ENCODE data around the gene RNF115. TPM values are rescaled to one million over a fixed set of nuclear protein-coding genes. Genes with fewer than 3 reads are reported as not detected.
"Not testable (repeated sequence)": the region's sequence is repeated elsewhere in the genome, so short reads cannot be mapped to it uniquely, and the experiment has no call there.

Gene RNF115
- polyA plus RNA-seq, 1 donor: 18.0 TPM

GRCh38 chr1:145827966-145828365 is 4.1 kb upstream of the RNF115 start:
- no peak for DNase-seq (ENCODE audit: low read depth)

DNA sequence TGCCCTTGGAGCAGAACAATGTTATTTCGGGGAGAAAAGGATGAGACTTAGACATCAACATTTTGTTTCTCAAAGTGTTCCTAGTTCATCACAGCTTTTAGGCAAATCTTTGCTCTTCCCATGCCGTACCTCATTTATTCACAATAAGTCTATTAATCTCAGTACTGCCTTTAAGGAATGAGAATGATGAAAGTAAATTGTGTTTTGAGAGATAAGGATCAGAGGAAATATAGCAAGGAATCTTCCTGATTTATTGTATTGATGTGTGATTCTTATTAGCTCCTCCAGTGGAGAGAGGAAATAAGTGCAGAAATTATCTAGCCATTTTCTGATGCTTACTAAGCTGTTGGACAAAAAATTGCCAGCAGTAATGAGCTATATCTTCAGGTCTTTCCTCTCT is 2.1 kb upstream of the RNF115 start:
- no peak for DNase-seq (ENCODE audit: low read depth)

- DNase-seq (ENCODE audit: low read depth): no peak
Measured at GRCh38 chr1:145824499-145824842, 576 bp upstream of the RNF115 start.

GRCh38 chr1:145822779-145823331 is 1.0 kb downstream of the RNF115 start:
- not testable (repeated sequence) for DNase-seq (ENCODE audit: low read depth)

GRCh38 chr1:145818095-145818494 is 5.8 kb downstream of the RNF115 start:
- not testable (repeated sequence) for DNase-seq (ENCODE audit: low read depth)

DNA sequence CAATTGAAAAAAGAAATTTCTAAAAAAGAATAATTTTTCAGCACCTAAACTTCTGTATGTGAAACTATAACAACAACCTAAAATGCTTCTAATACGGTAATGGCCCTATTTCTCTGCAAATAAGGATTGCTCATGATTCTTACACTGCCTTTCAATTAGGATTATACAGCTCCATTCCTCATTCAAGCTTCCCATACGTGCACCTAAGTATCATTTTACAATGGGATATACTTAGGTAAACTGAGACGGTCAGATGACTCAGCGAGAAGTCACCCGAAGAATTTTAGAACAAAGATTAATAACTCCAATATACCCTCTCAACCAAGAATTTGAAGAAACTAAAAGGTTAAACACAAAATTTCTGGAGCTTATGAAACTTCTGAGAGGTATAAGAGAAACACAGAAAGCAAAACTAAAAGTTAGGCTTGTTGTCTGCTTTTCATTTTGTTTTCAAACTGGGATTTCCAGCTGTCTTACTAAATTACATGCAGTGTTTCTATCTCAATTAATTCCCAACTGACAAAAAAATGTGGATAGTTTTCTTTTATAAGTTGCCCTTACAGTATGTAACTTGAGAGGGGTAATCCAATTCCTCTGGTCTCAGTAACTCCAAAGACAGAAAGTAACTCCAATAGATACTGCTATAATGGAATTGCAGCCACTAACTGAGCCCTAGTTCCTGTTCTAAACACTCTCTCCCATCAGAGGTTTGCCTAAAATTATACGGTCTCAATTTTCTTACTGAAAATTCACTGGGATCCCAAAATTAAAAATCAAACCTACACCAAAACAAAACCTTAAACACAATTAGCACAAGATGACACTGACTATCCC is 10.7 kb downstream of the RNF115 start:
- not testable (repeated sequence) for DNase-seq (ENCODE audit: low read depth)

GRCh38 chr1:145806844-145807243 is 17.1 kb downstream of the RNF115 start:
- no peak for DNase-seq (ENCODE audit: low read depth)

DNA sequence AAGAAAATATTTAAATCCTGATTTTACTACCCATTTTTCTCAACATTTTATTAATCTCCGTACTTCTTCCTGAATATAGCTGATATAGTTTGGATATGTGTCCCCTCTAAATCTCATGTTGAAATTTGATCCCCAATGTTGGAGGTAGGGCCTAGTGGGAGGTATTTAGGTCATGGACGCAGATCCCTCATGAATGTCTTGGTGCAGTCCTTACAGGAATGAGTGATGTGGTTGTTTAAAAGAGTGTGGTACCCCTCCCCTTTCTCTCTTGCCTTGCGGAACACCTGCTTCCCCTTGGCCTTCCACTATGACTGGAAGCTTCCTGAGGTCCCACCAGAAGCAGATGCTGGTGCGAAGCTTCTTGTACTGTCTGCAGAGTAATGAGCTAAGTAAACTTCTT is 17.5 kb downstream of the RNF115 start:
- no peak for DNase-seq (ENCODE audit: low read depth)

DNA sequence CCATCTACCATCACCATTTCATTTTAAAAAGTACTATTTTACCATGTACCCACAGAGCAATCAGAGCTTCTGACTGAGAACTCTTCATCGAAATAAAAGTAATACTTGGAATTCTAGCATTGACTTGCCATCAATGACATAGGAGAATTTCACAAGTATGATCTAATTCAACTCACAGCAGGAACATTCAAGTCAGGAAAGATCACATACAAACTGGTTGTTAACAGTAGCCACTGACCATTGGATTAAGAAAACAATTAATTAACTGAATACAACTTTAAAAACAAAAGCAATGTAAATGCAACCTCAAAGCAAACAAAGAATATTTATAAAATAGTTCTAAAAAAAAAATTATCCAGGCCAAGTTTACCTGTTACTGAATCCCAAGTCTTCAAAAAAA is 18.8 kb downstream of the RNF115 start:
- no peak for DNase-seq (ENCODE audit: low read depth)

DNA sequence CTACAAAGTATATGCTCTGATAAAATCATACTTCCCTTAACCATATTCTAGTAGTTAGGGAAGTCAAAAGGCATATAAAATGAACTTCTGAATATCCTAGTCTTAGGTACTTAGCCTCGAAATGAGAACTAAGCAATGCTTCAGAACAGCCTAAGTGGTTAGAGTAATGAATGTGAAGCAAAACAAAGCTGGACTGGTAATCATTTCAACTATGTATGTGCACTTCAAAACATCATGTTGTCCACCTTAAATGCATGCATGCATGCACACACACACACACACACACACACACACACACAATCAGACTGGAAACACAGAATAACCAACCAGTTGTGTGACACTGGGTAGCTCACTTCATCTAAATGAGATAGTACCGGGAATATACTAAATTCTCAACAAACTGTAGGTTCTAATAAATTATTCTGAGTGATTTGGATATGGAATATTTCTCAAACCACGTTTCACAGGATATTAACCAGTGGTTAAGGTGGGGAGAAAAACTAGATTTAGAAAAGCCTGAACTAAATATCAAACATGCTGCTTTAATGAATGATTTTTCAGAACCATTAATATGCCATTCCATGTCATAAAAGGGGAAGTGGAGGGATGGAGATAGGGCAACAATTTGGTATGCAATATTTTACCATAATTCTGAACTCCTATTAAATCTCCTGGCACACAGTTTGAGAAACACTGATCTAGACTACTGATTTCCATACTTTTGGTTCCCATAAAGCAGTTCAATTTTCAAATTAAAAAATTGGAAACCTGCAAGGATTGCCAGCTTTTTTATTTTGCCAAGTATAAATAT is 19.5 kb downstream of the RNF115 start:
- DNase-seq (ENCODE audit: low read depth): no peak

DNA sequence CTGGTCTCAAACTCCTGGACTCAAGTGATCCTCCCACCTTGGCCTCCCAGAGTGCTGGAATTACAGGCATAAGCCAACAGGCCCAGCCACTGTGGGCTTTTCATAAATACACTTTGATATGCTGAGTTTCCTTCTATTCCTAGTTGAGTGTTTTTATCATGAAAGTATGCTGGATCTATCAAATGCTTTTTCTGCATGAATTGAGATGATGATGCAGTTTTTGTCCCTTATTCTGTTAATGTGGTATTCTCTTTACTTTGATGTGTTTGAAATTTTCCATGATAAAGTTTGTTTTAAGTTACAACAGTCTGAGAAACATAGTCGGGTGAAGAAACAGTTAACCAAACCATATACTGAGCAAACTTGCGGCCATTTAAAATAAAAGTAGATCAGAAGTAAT is 24.1 kb downstream of the RNF115 start:
- DNase-seq (ENCODE audit: low read depth): no peak

- no peak for DNase-seq (ENCODE audit: low read depth)
Measured at GRCh38 chr1:145796753-145797152, 27.1 kb downstream of the RNF115 start.

- DNase-seq (ENCODE audit: low read depth): no peak
Measured at GRCh38 chr1:145795257-145795881, 28.5 kb downstream of the RNF115 start.

- no peak for DNase-seq (ENCODE audit: low read depth)
Measured at GRCh38 chr1:145792484-145792883, 31.4 kb downstream of the RNF115 start.

DNA sequence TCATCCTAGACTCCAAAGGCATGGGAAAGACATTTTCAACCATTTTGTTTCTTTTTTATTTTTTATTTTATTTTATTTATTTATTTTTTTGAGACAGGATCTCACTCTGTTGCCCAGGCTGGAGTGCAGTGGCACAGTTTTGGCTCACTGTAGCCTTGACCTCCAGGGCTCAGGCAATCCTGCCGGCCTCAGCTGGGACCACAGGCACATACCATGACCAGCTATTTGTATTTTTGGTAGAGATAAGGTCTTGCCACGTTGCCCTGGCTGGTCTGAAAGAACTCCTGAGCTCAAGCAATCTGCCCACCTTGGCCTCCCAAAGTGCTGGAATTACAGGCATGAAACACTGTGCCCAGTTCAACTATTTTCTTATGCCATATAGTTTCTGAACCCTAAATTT is 32.0 kb downstream of the RNF115 start:
- DNase-seq (ENCODE audit: low read depth): not testable (repeated sequence)

- DNase-seq (ENCODE audit: low read depth): no peak
Measured at GRCh38 chr1:145788580-145788979, 35.3 kb downstream of the RNF115 start.

GRCh38 chr1:145786271-145786670 is 37.6 kb downstream of the RNF115 start:
- no peak for DNase-seq (ENCODE audit: low read depth)

GRCh38 chr1:145785547-145785946 is 38.3 kb downstream of the RNF115 start:
- no peak for DNase-seq (ENCODE audit: low read depth)

GRCh38 chr1:145784409-145784808 is 39.5 kb downstream of the RNF115 start:
- DNase-seq (ENCODE audit: low read depth): no peak

- DNase-seq (ENCODE audit: low read depth): peak; percentile 20
Measured at GRCh38 chr1:145782272-145783099, 41.4 kb downstream of the RNF115 start.

DNA sequence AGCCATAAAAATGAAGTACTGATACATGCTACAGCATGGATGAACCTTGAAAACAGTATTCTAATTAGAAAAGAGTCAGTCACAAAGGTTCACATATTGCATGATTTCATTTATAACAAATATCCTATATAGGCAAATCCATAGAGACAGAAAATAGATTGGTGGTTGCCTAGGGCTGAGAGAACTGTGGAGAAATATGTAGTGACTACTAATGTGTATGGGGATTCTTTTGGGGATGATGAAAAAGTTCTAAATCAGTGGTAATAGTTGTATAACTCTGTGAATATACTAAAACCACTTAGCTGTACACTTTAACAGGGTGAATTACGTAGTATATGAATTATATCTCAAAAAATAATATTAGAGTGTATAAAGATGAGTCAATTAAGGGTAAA is 45.8 kb downstream of the RNF115 start:
- no peak for DNase-seq (ENCODE audit: low read depth)
